GM12878 (cell line): ENCODE data around the gene LACRT. TPM values are rescaled to one million over a fixed set of nuclear protein-coding genes. Genes with fewer than 3 reads are reported as not detected.

Experiments used
- ATAC-seq: fragments of 200-7000 bp; cut with Tn5 transposase; 3 replicates; pipeline ENCODE4 v1.9.1; 2020; ENCODE audit warnings: mild to moderate bottlenecking, moderate library complexity
- BruUV-seq: library from RNA; stranded (reverse); fragments of 400-500 nt; replicated peaks from 2 replicates; lab custom pipeline; 2021; lab: Mats Ljungman, UMichigan
- CTCF ChIA-PET: fragments of 300-600 bp; sonication (Branson Sonifier 250); formaldehyde crosslinking; extraction: SDS; loops from one replicate; lab custom pipeline; 2021; ENCODE audit warnings: inconsistent platforms; lab: Yijun Ruan, JAX
- POLR2A ChIA-PET: fragments of 350-600 bp; formaldehyde crosslinking; extraction: SDS; loops from one replicate; lab custom pipeline; 2021; ENCODE audit warnings: inconsistent platforms; lab: Charles Lee
- RAD21 ChIA-PET: fragments of 300-600 bp; sonication (Branson Sonifier 250); formaldehyde crosslinking; loops from one replicate; lab custom pipeline; 2023; ENCODE audit warnings: antibody characterized with exemption; ENCODE audit not compliant: unreplicated experiment; lab: Charles Lee
- SMC1A ChIA-PET: fragments of 300-600 bp; sonication (Branson Sonifier 250); formaldehyde crosslinking; loops from one replicate; lab custom pipeline; 2023; ENCODE audit not compliant: unreplicated experiment, uncharacterized antibody; lab: Charles Lee
- DNase-seq: peaks from one replicate; pipeline ENCODE4 v3.0.0-alpha.2; 2011; ENCODE audit warnings: low read depth, low spot score
- FAIRE-seq: peaks from 3 replicates; lab custom pipeline; 2011; peaks lifted over from hg19 to GRCh38; lab: Jason Lieb, UNC
- H2AFZ ChIP-seq: 2 replicates; pipeline ENCODE4 v1.6.0; 2011; ENCODE audit warnings: low read depth, low read length, control low read depth; ENCODE audit not compliant: control insufficient read depth
- H3K27ac ChIP-seq: 2 replicates; pipeline ENCODE4 v1.5.1; 2011; ENCODE audit warnings: control low read depth; ENCODE audit not compliant: control insufficient read depth, insufficient read depth
- H3K27me3 ChIP-seq, 2 experiments: replicated peaks in 1 of 2; 2 replicates each; pipeline versions ENCODE4 v1.6.0 to v1.6.1; 2011; ENCODE audit warnings: low read length in 1 of 2; ENCODE audit not compliant: control insufficient read depth in 2 of 2, insufficient read depth in 2 of 2
- H3K36me3 ChIP-seq, 2 experiments: 2 replicates each; pipeline ENCODE4 v1.5.1; 2011; ENCODE audit warnings: low read length in 1 of 2; ENCODE audit not compliant: control insufficient read depth in 2 of 2, insufficient read depth in 2 of 2
- H3K4me1 ChIP-seq: 2 replicates; pipeline ENCODE4 v1.6.1; 2011; ENCODE audit warnings: mild to moderate bottlenecking, low read length, moderate library complexity, mixed read lengths; ENCODE audit not compliant: control insufficient read depth, insufficient read depth
- H3K4me2 ChIP-seq: 2 replicates; pipeline ENCODE4 v1.6.0; 2011; ENCODE audit warnings: control low read depth; ENCODE audit not compliant: control insufficient read depth, insufficient read depth
- H3K4me3 ChIP-seq: fragments of 200-600 bp; sonication (generic); 2 replicates; pipeline ENCODE4 v1.5.1; 2016
- H3K79me2 ChIP-seq: 2 replicates; pipeline ENCODE4 v1.6.0; 2011; ENCODE audit warnings: low read length; ENCODE audit not compliant: control insufficient read depth, insufficient read depth
- H3K9ac ChIP-seq: 2 replicates; pipeline ENCODE4 v1.8.0; 2011; ENCODE audit warnings: low read length, control low read depth, mixed read lengths; ENCODE audit not compliant: control insufficient read depth, insufficient read depth
- H3K9me3 ChIP-seq: replicated peaks from 3 replicates; pipeline ENCODE4 v1.5.1; 2011; ENCODE audit warnings: mild to moderate bottlenecking, low read length; ENCODE audit not compliant: control insufficient read depth, insufficient read depth
- H4K20me1 ChIP-seq: 2 replicates; pipeline ENCODE4 v1.6.0; 2011; ENCODE audit not compliant: control insufficient read depth, insufficient read depth
- MEF2A ChIP-seq: IDR thresholded peaks from 2 replicates; pipeline ENCODE4 v1.6.1; 2011; ENCODE audit warnings: low read depth, mild to moderate bottlenecking, low read length, moderate library complexity; ENCODE audit not compliant: insufficient read depth
- MTA3 ChIP-seq: IDR thresholded peaks from 2 replicates; pipeline ENCODE4 v1.6.1; 2012; ENCODE audit warnings: low read length, inconsistent platforms, borderline replicate concordance
- PML ChIP-seq: IDR thresholded peaks from 2 replicates; pipeline ENCODE4 v1.6.1; 2012; ENCODE audit warnings: low read length, inconsistent platforms
- WGBS: methylation state at CpG from one replicate; pipeline ENCODE4 v1.1.6; 2016; ENCODE audit warnings: low lambda C conversion rate; ENCODE audit not compliant: insufficient replicate concordance, insufficient coverage; ENCODE audit errors: missing lambda C conversion rate; 5-methylcytosine and 5-hydroxymethylcytosine counted together
- in situ Hi-C: fragments of 300-500 bp; cut with MboI; formaldehyde crosslinking; loops from 9 replicates; pipeline ENCODE4 v1.14.3; 2018; ENCODE audit warnings: mixed read lengths
- intact Hi-C: fragments of 100-400 bp; cut with micrococcal nuclease; formaldehyde crosslinking; loops from one replicate; pipeline ENCODE4 v1.14.2; 2022; ENCODE audit not compliant: unreplicated experiment
- polyA plus RNA-seq, 11 experiments: library from polyadenylated mRNA; depleted of rRNA in 4 of 11; unstranded in 6 of 11; stranded (reverse) in 5 of 11; fragments of >200 nt; fragmentation: Nextera tagmentation in 4 of 11; fragmentation: Illumina TruSeq in 1 of 11; extraction: Ambion mirVana in 4 of 11; extraction: Trizol in 1 of 11; gene quantifications; 1 replicate in 1 of 11; 2 replicates in 10 of 11; pipeline versions ENCODE4 v1.2.1 to v1.2.3, GENCODE V29; 2011 to 2016; ENCODE audit warnings: inconsistent platforms in 2 of 11, missing spikeins in 2 of 11, low read depth in 1 of 11
- total RNA-seq, 4 experiments: library from RNA; depleted of rRNA in 3 of 4; stranded (reverse); fragments of >200 nt in 3 of 4; fragmentation: Illumina TruSeq in 1 of 4; extraction: Trizol in 1 of 4; gene quantifications; 2 replicates each; pipeline versions ENCODE4 v1.2.1 to v1.2.3, GENCODE V29; 2013 to 2021
- TF ChIP-seq, protein P1 (sequence below), 3 experiments: IDR thresholded peaks in 2 of 3; conservative IDR thresholded peaks in 1 of 3; 2 replicates each; pipeline ENCODE4 v1.5.1; 2011; ENCODE audit warnings: low read depth in 3 of 3, low read length in 3 of 3, mild to moderate bottlenecking in 3 of 3, control low read depth in 2 of 3, moderate library complexity in 2 of 3, inconsistent platforms in 1 of 3, mixed read lengths in 1 of 3; ENCODE audit not compliant: control insufficient read depth in 2 of 3, insufficient read depth in 1 of 3; ENCODE audit errors: extremely low read depth in 1 of 3

LACRT gene
- total and polyA plus RNA-seq, 10 of the 15 experiments (the other 5 are each of a cell fraction or from before 2014, with no cell fraction given): not detected

DNA sequence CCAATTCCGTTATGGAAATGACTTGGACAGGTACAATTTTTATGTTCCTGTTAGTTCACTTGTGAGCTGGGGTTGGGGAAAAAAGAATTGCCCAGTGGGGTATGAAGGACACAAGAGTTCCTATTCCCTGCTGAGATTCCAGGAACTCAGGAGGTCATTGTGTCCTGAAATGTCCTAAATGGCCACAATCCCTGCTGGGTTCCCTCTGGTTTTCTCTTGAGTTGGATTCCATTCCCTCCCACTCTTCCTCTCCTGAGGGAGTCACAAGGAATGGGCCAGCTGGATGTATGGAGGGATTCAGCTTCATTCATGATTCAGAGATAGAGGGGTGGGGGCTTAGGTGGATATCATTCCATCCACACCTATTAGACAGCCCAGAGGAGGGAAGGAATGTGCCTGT is 48.0 kb upstream of the LACRT start:
- ATAC-seq (no peak), FAIRE-seq (no peak), DNase-seq (no peak)
- no peak overlapping the region for H3K9ac ChIP-seq
- POLR2A ChIA-PET: no interaction called here
- no peaks in the 10 kb centered on the region for H3K79me2 ChIP-seq
- H3K36me3 ChIP-seq: no peaks in the 10 kb centered on the region
- H4K20me1 ChIP-seq: no peaks in the 10 kb centered on the region
- H3K4me3 ChIP-seq: no peak overlapping the region
- H3K4me2 ChIP-seq: no peak overlapping the region
- H2AFZ ChIP-seq: no peak overlapping the region
- CTCF ChIA-PET: interaction anchor here (5.2 kb wide), 1 partner anchor 19 kb away, joined by 26 read pairs; no protein-coding TSS in a partner anchor
- TF ChIP-seq PML: no peak
- TF ChIP-seq, all 136 proteins: peak for 0
- SMC1A ChIA-PET: interaction anchor here (1.0 kb wide), 1 partner anchor 9 kb away, joined by 3 read pairs; no protein-coding TSS in a partner anchor
- intact Hi-C loops (no loop called here), in situ Hi-C loops (no loop called here)
- Histone ChIP-seq H3K4me1 (no peaks in the 10 kb centered on the region), H3K27ac (no peak overlapping the region), H3K27me3 (no peaks in the 10 kb centered on the region; a peak in 2 of 4 replicates), H3K9me3 (no peaks in the 10 kb centered on the region)
- no TSS peak for BruUV-seq
- RAD21 ChIA-PET: no interaction called here
- 0% methylated on average over 1 of the region's 1 CpG for WGBS

GRCh38 chr12:54680374-54680773 is 45.7 kb upstream of the LACRT start:
- in situ Hi-C loops (no loop called here), intact Hi-C loops (no loop called here)
- ATAC-seq: peak; percentile 94
- no peak for DNase-seq
- FAIRE-seq: no peak
- WGBS: 2% methylated on average over 3 of the region's 3 CpGs
- no peaks in the 10 kb centered on the region for H3K9me3 ChIP-seq
- CTCF ChIA-PET: interaction anchor here (0.8 to 5.2 kb wide), 6 partner anchors 8 to 66 kb away, joined by 3 to 26 read pairs (median 4); no protein-coding TSS in a partner anchor
- BruUV-seq: no TSS peak
- SMC1A ChIA-PET: interaction anchor here (0.8 to 1.2 kb wide), 2 partner anchors 13 to 22 kb away, joined by 3 read pairs; no protein-coding TSS in a partner anchor
- no peaks in the 10 kb centered on the region for H3K36me3 ChIP-seq
- H3K4me2 ChIP-seq: no peak overlapping the region
- no peak overlapping the region for H3K4me3 ChIP-seq
- no peaks in the 10 kb centered on the region; a peak in 2 of 4 replicates for H3K27me3 ChIP-seq
- H3K4me1 ChIP-seq: no peaks in the 10 kb centered on the region
- H3K9ac ChIP-seq: no peak overlapping the region
- H4K20me1 ChIP-seq: no peaks in the 10 kb centered on the region
- H3K27ac ChIP-seq: no peak overlapping the region
- POLR2A ChIA-PET: interaction anchor here (0.7 kb wide), 1 partner anchor 75 kb away, joined by 4 read pairs; no protein-coding TSS in a partner anchor
- H3K79me2 ChIP-seq: no peaks in the 10 kb centered on the region
- TF ChIP-seq, protein P1, sequence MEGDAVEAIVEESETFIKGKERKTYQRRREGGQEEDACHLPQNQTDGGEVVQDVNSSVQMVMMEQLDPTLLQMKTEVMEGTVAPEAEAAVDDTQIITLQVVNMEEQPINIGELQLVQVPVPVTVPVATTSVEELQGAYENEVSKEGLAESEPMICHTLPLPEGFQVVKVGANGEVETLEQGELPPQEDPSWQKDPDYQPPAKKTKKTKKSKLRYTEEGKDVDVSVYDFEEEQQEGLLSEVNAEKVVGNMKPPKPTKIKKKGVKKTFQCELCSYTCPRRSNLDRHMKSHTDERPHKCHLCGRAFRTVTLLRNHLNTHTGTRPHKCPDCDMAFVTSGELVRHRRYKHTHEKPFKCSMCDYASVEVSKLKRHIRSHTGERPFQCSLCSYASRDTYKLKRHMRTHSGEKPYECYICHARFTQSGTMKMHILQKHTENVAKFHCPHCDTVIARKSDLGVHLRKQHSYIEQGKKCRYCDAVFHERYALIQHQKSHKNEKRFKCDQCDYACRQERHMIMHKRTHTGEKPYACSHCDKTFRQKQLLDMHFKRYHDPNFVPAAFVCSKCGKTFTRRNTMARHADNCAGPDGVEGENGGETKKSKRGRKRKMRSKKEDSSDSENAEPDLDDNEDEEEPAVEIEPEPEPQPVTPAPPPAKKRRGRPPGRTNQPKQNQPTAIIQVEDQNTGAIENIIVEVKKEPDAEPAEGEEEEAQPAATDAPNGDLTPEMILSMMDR (IDR thresholded peaks at IDR 0.05 in 2 of 3, conservative IDR thresholded peaks at IDR 0.05 in 1 of 3; ENCODE audit: control insufficient read depth in 2 of 3, extremely low read depth in 1 of 3, insufficient read depth in 1 of 3, low read depth in 3 of 3, low read length in 3 of 3): peak; percentile 45 to 75 (median 55)
- no peak for TF ChIP-seq MTA3
- TF ChIP-seq MEF2A: no peak
- RAD21 ChIA-PET: interaction anchor here (1.4 kb wide), 1 partner anchor 21 kb away, joined by 4 read pairs; no protein-coding TSS in a partner anchor
- H2AFZ ChIP-seq: no peak overlapping the region
